Endodermal cell (in vitro differentiated cells): ENCODE data around the gene ERCC5. TPM values are rescaled to one million over a fixed set of nuclear protein-coding genes. Genes with fewer than 3 reads are reported as not detected.

Experiments
- DNase-seq: peaks from one replicate; pipeline ENCODE4 v3.0.0-alpha.2; 2017
- H3K27ac ChIP-seq: 2 replicates; pipeline ENCODE4 v1.5.1; 2013; ENCODE audit warnings: mild to moderate bottlenecking, low read depth, low read length, moderate library complexity
- H3K27me3 ChIP-seq: 2 replicates; pipeline ENCODE4 v1.6.1; 2013; ENCODE audit warnings: mild to moderate bottlenecking, low read length, moderate library complexity; ENCODE audit not compliant: insufficient read depth, control insufficient read depth, poor library complexity, severe bottlenecking
- H3K36me3 ChIP-seq: 2 replicates; pipeline ENCODE4 v1.7.0; 2013; ENCODE audit warnings: mild to moderate bottlenecking, low read length, moderate library complexity; ENCODE audit not compliant: control insufficient read depth, insufficient read depth
- H3K4me1 ChIP-seq: one replicate; pipeline ENCODE4 v1.7.0; 2013; ENCODE audit warnings: low read length; ENCODE audit not compliant: control insufficient read depth, insufficient read depth
- H3K4me3 ChIP-seq: 2 replicates; pipeline ENCODE4 v1.5.1; 2013; ENCODE audit warnings: mild to moderate bottlenecking, low read length, moderate library complexity
- H3K9ac ChIP-seq: 2 replicates; pipeline ENCODE4 v1.6.1; 2013; ENCODE audit warnings: mild to moderate bottlenecking, low read length, moderate library complexity; ENCODE audit not compliant: poor library complexity, severe bottlenecking; ENCODE audit errors: extremely low read depth
- H3K9me3 ChIP-seq: 2 replicates; pipeline ENCODE4 v1.6.1; 2013; ENCODE audit warnings: mild to moderate bottlenecking, low read length, moderate library complexity; ENCODE audit not compliant: control insufficient read depth
- H3K27ac Mint-ChIP-seq: 2 replicates; pipeline ENCODE4 v1.8.0; 2020; ENCODE audit warnings: mixed read lengths
- H3K27me3 Mint-ChIP-seq: 2 replicates; pipeline ENCODE4 v1.8.0; 2021; ENCODE audit warnings: mild to moderate bottlenecking, mixed read lengths; ENCODE audit not compliant: insufficient read depth
- H3K36me3 Mint-ChIP-seq: 2 replicates; pipeline ENCODE4 v1.8.0; 2020; ENCODE audit warnings: low read depth, mixed read lengths
- H3K4me1 Mint-ChIP-seq: 2 replicates; pipeline ENCODE4 v1.8.0; 2020; ENCODE audit warnings: mixed read lengths
- H3K4me3 Mint-ChIP-seq: 2 replicates; pipeline ENCODE4 v1.8.0; 2020; ENCODE audit warnings: mild to moderate bottlenecking, moderate library complexity, mixed read lengths
- H3K9me3 Mint-ChIP-seq: 2 replicates; pipeline ENCODE4 v1.8.0; 2020; ENCODE audit warnings: mild to moderate bottlenecking, mixed read lengths
- CTCF ChIP-seq: fragments of 200-600 bp; sonication (generic); conservative IDR thresholded peaks from 2 replicates; pipeline ENCODE4 v1.5.0; 2021; ENCODE audit warnings: antibody characterized with exemption, mild to moderate bottlenecking
- WGBS, 2 experiments: methylation state at CpG; one replicate each; pipeline versions ENCODE4 v1.1.5 to v1.1.7; 2013; ENCODE audit warnings: missing lambda C conversion rate in 2 of 2, mixed read lengths in 1 of 2; ENCODE audit not compliant: insufficient coverage in 1 of 2, insufficient read length in 1 of 2; 5-methylcytosine and 5-hydroxymethylcytosine counted together
- total RNA-seq, 2 donors: library from RNA; stranded (reverse); fragmentation: NEBNext Ultra II Directional in 1 of 2; extraction: Animal tissue kit (Norgen Biotek cat#: 25700) in 1 of 2; gene quantifications; 2 replicates in 1 of 2; 3 replicates in 1 of 2; pipeline ENCODE4 v1.2.1, GENCODE V29; 2021

ERCC5 gene
- total RNA-seq, 2 donors from 2014 or later = 22.4 to 26.7 TPM

- Mint-ChIP-seq H3K36me3 (no peaks in the 10 kb centered on the region), H3K27me3 (no peaks in the 10 kb centered on the region), H3K4me3 (no peak overlapping the region), H3K4me1 (no peaks in the 10 kb centered on the region), H3K9me3 (no peaks in the 10 kb centered on the region), H3K27ac (no peak overlapping the region)
- no peak overlapping the region for H3K9ac ChIP-seq
- H3K9me3 ChIP-seq = no peaks in the 10 kb centered on the region
- WGBS, 2 experiments = 93 to 94% methylated on average over 5 of the region's 5 CpGs
- H3K27me3 ChIP-seq = no peaks in the 10 kb centered on the region
- H3K4me3 ChIP-seq = no peak overlapping the region
- TF ChIP-seq CTCF = no peak
- H3K36me3 ChIP-seq = no peaks in the 10 kb centered on the region
- DNase-seq = no peak
- H3K4me1 ChIP-seq = no peaks in the 10 kb centered on the region
- no peak overlapping the region for H3K27ac ChIP-seq
These were observed 55.9 kb downstream of the ERCC5 start for GRCh38 chr13:102901615-102902305.

DNA sequence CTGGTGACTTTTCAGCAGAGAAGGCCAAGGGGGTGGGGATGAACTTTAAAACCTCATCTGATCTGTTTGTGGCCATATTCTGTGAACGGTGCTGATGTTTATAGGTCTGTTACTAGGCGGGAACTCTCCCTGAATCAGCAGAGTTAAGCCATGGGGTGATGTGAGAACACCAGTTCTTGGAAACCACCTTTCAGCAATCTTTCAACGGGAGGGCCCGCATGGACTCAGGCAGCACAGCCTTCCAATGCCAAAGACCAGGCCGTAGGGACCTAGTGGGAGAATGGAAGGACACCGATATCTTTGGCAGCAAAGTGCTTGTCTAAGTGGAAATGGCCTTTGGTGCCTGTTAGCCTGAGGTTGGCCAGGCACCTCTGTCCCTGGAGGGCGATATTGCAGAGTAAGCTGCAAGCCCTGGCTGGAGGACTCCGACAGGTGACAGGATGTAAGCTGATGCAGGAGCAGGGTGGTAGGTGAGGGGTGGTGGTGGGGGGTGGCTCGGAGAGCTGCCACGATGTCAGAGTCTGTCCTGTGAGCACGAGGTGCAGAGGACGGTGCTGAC lies 57.0 kb downstream of the ERCC5 start:
- Histone ChIP-seq H3K36me3 (no peaks in the 10 kb centered on the region), H3K4me3 (no peak overlapping the region), H3K9me3 (no peaks in the 10 kb centered on the region), H3K4me1 (no peaks in the 10 kb centered on the region), H3K27ac (no peak overlapping the region), H3K27me3 (no peaks in the 10 kb centered on the region), H3K9ac (no peak overlapping the region)
- Mint-ChIP-seq H3K27ac (no peak overlapping the region), H3K4me1 (no peaks in the 10 kb centered on the region), H3K36me3 (no peaks in the 10 kb centered on the region), H3K4me3 (no peak overlapping the region), H3K27me3 (no peaks in the 10 kb centered on the region), H3K9me3 (no peaks in the 10 kb centered on the region)
- WGBS, 2 experiments = 83% methylated on average over 6 to 12 of the region's 12 CpGs
- TF ChIP-seq CTCF = no peak
- peak; percentile 75 for DNase-seq

DNA sequence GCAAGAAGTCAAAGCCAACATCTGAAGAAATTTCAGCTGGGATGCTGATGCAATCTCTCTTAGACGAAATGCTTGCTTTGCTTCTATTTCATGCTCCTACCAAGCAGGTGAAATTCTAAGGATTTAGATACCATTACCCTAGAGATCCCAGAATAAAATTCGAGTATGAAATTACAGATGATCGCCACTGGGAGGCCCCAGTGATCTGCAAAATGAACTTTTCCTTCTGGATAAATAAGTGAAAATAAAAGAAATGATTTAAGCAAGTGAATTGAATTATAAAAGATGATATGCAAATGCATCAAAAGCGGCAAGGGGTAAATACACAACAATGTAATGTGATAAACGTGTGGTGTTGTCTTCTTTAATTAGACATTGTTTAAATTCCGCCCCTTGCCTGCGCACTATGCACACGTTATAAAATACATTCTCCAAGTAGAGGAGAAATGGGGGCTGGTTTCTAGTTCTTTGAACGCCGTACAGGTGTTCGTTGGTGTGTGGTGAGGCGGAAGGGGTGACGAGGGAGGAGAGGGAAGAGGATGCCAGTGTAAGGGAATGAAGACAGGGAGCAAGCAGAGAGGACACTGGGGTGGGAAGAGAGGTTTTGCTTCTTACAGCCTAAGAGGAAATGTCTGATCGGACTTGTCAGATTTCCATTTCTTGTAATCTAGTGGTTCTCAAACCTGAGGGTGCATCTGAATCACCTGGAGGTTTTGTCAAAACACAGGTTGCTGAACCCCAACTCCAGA lies 58.0 kb downstream of the ERCC5 start:
- H3K4me3 ChIP-seq = no peak overlapping the region
- no peak overlapping the region for H3K27ac Mint-ChIP-seq
- peak; percentile 74 for TF ChIP-seq CTCF
- no peaks in the 10 kb centered on the region for H3K9me3 ChIP-seq
- H3K4me3 Mint-ChIP-seq = no peak overlapping the region
- no peak overlapping the region for H3K27ac ChIP-seq
- DNase-seq = peak; percentile 58
- H3K4me1 Mint-ChIP-seq = no peaks in the 10 kb centered on the region
- no peaks in the 10 kb centered on the region for H3K27me3 ChIP-seq
- no peaks in the 10 kb centered on the region for H3K36me3 ChIP-seq
- H3K27me3 Mint-ChIP-seq = no peaks in the 10 kb centered on the region
- WGBS, 2 experiments = 58 to 66% methylated on average over 6 to 14 of the region's 14 CpGs
- no peak overlapping the region for H3K9ac ChIP-seq
- H3K36me3 Mint-ChIP-seq = no peaks in the 10 kb centered on the region
- no peaks in the 10 kb centered on the region for H3K9me3 Mint-ChIP-seq
- H3K4me1 ChIP-seq = no peaks in the 10 kb centered on the region
